ENCODE results near the gene BLZF1. TPM values are rescaled to one million over a fixed set of nuclear protein-coding genes. Genes with fewer than 3 reads are reported as not detected.

Gene BLZF1
- polyA plus RNA-seq: 10 to 100 TPM; 20.4 to 22.0 TPM

DNA sequence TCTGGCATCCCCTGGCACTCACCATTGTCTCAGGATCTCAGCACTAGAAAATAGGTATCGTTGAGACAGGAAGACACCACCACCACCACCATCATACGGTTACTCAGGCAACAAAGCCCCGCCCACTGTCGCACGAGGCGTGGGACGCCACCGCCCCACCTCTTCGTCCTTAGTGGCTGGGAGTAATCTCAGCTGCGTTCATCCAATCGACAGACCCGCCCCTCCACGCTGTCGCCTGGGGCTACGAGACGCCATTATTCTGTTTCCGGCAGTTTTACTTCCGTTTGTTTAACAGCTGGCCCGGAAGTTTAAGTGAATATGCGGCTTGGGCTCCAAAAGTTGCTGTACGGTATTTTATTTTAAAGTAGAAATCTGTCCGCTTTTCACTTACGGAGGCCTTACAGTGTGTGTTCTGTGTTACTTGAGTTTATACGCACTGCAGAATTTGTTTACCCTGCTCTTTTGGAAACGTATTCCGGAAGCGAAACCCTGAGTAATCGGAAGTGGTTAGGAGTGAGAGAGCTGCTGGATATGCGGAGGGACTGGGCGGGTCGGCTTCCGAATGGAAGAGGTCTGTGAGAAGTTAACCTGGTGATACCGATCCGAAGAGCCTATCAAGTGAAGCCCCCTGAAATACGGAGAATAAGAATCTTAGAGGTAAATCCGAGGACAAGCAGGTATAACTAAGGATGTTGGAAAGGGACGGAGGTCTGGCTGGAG is at the start of gene BLZF1, which contains the start of gene NME7:
Gene BLZF1 (plus strand): TSS at position 510 of the 720 bp plus-strand sequence. CDS start 1,328 bp downstream, outside the sequence.
Gene NME7 (minus strand): TSS at position 112 of the 720 bp plus-strand sequence. CDS start 87 bp downstream, at position 25.
- Histone ChIP-seq H3K9me3 (ENCODE audit: control insufficient read depth in 2 of 2, insufficient read depth in 1 of 2, low read depth in 1 of 2, low read length in 1 of 2) (no peaks in the 10 kb centered on the region), H3K36me3 (ENCODE audit: control insufficient read depth in 2 of 2, insufficient read depth in 2 of 2, low read length in 1 of 2) (peaks cover 0 to 4% of the 10 kb centered on the region in 2 donors), H3K4me3 (ENCODE audit: low read depth in 1 of 2, low read length in 2 of 2) (peak within 1 kb of the TSS; percentile 75 to 97), H3K27me3 (ENCODE audit: control insufficient read depth in 1 of 2, insufficient read depth in 2 of 2, low read length in 2 of 2) (no peaks in the 10 kb centered on the region), H3K27ac (ENCODE audit: low read depth in 2 of 2, low read length in 1 of 2) (peak within 1 kb of the TSS; percentile 90 to 91), H3K4me1 (ENCODE audit: control insufficient read depth in 2 of 2, insufficient read depth in 2 of 2, low read length in 1 of 2) (no peaks in the 10 kb centered on the region)
- 0% methylated on average over 37 of the region's 37 CpGs for WGBS, 2 donors

DNA sequence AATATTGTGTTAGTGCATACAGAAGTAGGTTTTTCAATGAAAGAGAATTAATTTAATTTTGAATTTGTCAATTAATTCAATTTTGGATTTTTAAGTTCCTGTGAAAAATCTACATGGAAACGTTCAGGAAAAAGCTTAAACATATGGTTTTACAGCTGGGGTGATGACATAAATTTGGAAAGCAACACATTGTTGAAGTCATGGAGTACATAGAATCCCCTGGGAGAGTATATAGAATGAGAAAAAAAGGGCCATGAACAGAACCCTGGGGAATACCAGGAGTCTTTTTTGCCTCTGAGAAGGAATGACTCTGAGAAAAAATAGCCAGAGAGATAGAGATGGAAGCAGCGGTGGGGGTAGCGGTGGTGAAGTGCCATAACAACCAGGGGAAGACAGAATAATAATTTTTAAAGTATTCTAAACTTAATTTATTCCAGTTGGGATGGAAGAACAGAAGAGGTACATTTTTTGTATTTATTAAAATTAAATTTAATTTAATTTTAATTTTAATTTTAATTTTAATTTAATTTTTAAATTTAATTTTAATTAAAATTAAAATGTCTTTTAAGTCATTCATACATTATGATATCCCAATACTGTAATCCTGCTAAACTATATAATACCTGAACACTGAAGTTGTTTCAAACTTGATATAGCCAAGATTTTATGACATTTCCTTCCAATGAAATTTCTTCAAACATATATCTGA is 49.3 kb upstream of the BLZF1 start:
- 91 to 95% methylated on average over 3 of the region's 3 CpGs for WGBS, 2 donors
- H3K27me3 ChIP-seq (ENCODE audit: control insufficient read depth in 1 of 2, insufficient read depth in 2 of 2, low read length in 2 of 2): no peaks in the 10 kb centered on the region
- H3K9me3 ChIP-seq (ENCODE audit: control insufficient read depth in 2 of 2, insufficient read depth in 1 of 2, low read depth in 1 of 2, low read length in 1 of 2): no peaks in the 10 kb centered on the region

GRCh38 chr1:169321539-169321938 is 46.5 kb upstream of the BLZF1 start:
- Histone ChIP-seq H3K27ac (ENCODE audit: low read depth in 2 of 2, low read length in 1 of 2) (no peak overlapping the region), H3K9me3 (ENCODE audit: control insufficient read depth in 2 of 2, insufficient read depth in 1 of 2, low read depth in 1 of 2, low read length in 1 of 2) (no peaks in the 10 kb centered on the region), H3K36me3 (ENCODE audit: control insufficient read depth in 2 of 2, insufficient read depth in 2 of 2, low read length in 1 of 2) (no peaks in the 10 kb centered on the region), H3K4me3 (ENCODE audit: low read depth in 1 of 2, low read length in 2 of 2) (no peak overlapping the region), H3K4me1 (ENCODE audit: control insufficient read depth in 2 of 2, insufficient read depth in 2 of 2, low read length in 1 of 2) (no peaks in the 10 kb centered on the region), H3K27me3 (ENCODE audit: control insufficient read depth in 1 of 2, insufficient read depth in 2 of 2, low read length in 2 of 2) (no peaks in the 10 kb centered on the region)
- 73 to 83% methylated on average over 1 of the region's 1 CpG for WGBS, 2 donors

More for the DNA sequence above, 49.3 kb upstream of the BLZF1 start:
- Histone ChIP-seq H3K4me3 (ENCODE audit: low read depth in 1 of 2, low read length in 2 of 2) (no peak overlapping the region), H3K4me1 (ENCODE audit: control insufficient read depth in 2 of 2, insufficient read depth in 2 of 2, low read length in 1 of 2) (no peaks in the 10 kb centered on the region), H3K36me3 (ENCODE audit: control insufficient read depth in 2 of 2, insufficient read depth in 2 of 2, low read length in 1 of 2) (no peaks in the 10 kb centered on the region), H3K27ac (ENCODE audit: low read depth in 2 of 2, low read length in 1 of 2) (no peak overlapping the region)

GRCh38 chr1:169322138-169322537 is 45.9 kb upstream of the BLZF1 start:
- H3K36me3 ChIP-seq (ENCODE audit: control insufficient read depth in 2 of 2, insufficient read depth in 2 of 2, low read length in 1 of 2): no peaks in the 10 kb centered on the region
- 95 to 100% methylated on average over 3 of the region's 3 CpGs for WGBS, 2 donors
- H3K27me3 ChIP-seq (ENCODE audit: control insufficient read depth in 1 of 2, insufficient read depth in 2 of 2, low read length in 2 of 2): no peaks in the 10 kb centered on the region
- H3K27ac ChIP-seq (ENCODE audit: low read depth in 2 of 2, low read length in 1 of 2): no peak overlapping the region
- H3K4me1 ChIP-seq (ENCODE audit: control insufficient read depth in 2 of 2, insufficient read depth in 2 of 2, low read length in 1 of 2): no peaks in the 10 kb centered on the region
- H3K9me3 ChIP-seq (ENCODE audit: control insufficient read depth in 2 of 2, insufficient read depth in 1 of 2, low read depth in 1 of 2, low read length in 1 of 2): no peaks in the 10 kb centered on the region
- H3K4me3 ChIP-seq (ENCODE audit: low read depth in 1 of 2, low read length in 2 of 2): no peak overlapping the region

- Histone ChIP-seq H3K4me1 (ENCODE audit: control insufficient read depth in 2 of 2, insufficient read depth in 2 of 2, low read length in 1 of 2) (no peaks in the 10 kb centered on the region), H3K27me3 (ENCODE audit: control insufficient read depth in 1 of 2, insufficient read depth in 2 of 2, low read length in 2 of 2) (no peaks in the 10 kb centered on the region), H3K9me3 (ENCODE audit: control insufficient read depth in 2 of 2, insufficient read depth in 1 of 2, low read depth in 1 of 2, low read length in 1 of 2) (no peaks in the 10 kb centered on the region), H3K27ac (ENCODE audit: low read depth in 2 of 2, low read length in 1 of 2) (no peak overlapping the region), H3K36me3 (ENCODE audit: control insufficient read depth in 2 of 2, insufficient read depth in 2 of 2, low read length in 1 of 2) (no peaks in the 10 kb centered on the region), H3K4me3 (ENCODE audit: low read depth in 1 of 2, low read length in 2 of 2) (no peak overlapping the region)
- WGBS, 2 donors: 88 to 94% methylated on average over 1 of the region's 1 CpG
Observed at GRCh38 chr1:169325117-169325516, 42.9 kb upstream of the BLZF1 start.

GRCh38 chr1:169326261-169326955 is 41.6 kb upstream of the BLZF1 start:
- Histone ChIP-seq H3K4me3 (ENCODE audit: low read depth in 1 of 2, low read length in 2 of 2) (no peak overlapping the region), H3K9me3 (ENCODE audit: control insufficient read depth in 2 of 2, insufficient read depth in 1 of 2, low read depth in 1 of 2, low read length in 1 of 2) (no peaks in the 10 kb centered on the region), H3K4me1 (ENCODE audit: control insufficient read depth in 2 of 2, insufficient read depth in 2 of 2, low read length in 1 of 2) (no peaks in the 10 kb centered on the region), H3K27ac (ENCODE audit: low read depth in 2 of 2, low read length in 1 of 2) (no peak overlapping the region), H3K36me3 (ENCODE audit: control insufficient read depth in 2 of 2, insufficient read depth in 2 of 2, low read length in 1 of 2) (no peaks in the 10 kb centered on the region), H3K27me3 (ENCODE audit: control insufficient read depth in 1 of 2, insufficient read depth in 2 of 2, low read length in 2 of 2) (no peaks in the 10 kb centered on the region)
- WGBS, 2 donors: 80 to 83% methylated on average over 3 of the region's 3 CpGs

DNA sequence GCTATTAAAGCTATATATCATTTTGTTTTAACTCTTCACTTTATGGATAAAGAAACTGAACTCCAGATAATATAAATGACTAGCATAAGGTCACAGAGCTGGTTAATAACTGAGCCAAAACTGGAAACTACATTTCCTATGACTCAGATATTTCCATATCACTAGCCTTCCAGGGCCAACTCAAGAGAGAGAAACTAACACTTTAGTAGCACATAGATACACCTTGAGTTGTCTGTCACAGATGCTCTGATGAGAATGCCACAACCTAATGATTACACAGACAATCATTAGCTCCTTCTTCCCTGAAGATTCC is 41.1 kb upstream of the BLZF1 start:
- Histone ChIP-seq H3K36me3 (ENCODE audit: control insufficient read depth in 2 of 2, insufficient read depth in 2 of 2, low read length in 1 of 2) (no peaks in the 10 kb centered on the region), H3K27ac (ENCODE audit: low read depth in 2 of 2, low read length in 1 of 2) (no peak overlapping the region), H3K4me3 (ENCODE audit: low read depth in 1 of 2, low read length in 2 of 2) (no peak overlapping the region), H3K27me3 (ENCODE audit: control insufficient read depth in 1 of 2, insufficient read depth in 2 of 2, low read length in 2 of 2) (no peaks in the 10 kb centered on the region), H3K9me3 (ENCODE audit: control insufficient read depth in 2 of 2, insufficient read depth in 1 of 2, low read depth in 1 of 2, low read length in 1 of 2) (no peaks in the 10 kb centered on the region), H3K4me1 (ENCODE audit: control insufficient read depth in 2 of 2, insufficient read depth in 2 of 2, low read length in 1 of 2) (no peaks in the 10 kb centered on the region)

- Histone ChIP-seq H3K9me3 (ENCODE audit: control insufficient read depth in 2 of 2, insufficient read depth in 1 of 2, low read depth in 1 of 2, low read length in 1 of 2) (no peaks in the 10 kb centered on the region), H3K27me3 (ENCODE audit: control insufficient read depth in 1 of 2, insufficient read depth in 2 of 2, low read length in 2 of 2) (no peaks in the 10 kb centered on the region), H3K27ac (ENCODE audit: low read depth in 2 of 2, low read length in 1 of 2) (no peak overlapping the region), H3K36me3 (ENCODE audit: control insufficient read depth in 2 of 2, insufficient read depth in 2 of 2, low read length in 1 of 2) (no peaks in the 10 kb centered on the region), H3K4me3 (ENCODE audit: low read depth in 1 of 2, low read length in 2 of 2) (no peak overlapping the region), H3K4me1 (ENCODE audit: control insufficient read depth in 2 of 2, insufficient read depth in 2 of 2, low read length in 1 of 2) (no peaks in the 10 kb centered on the region)
- 92 to 93% methylated on average over 2 of the region's 2 CpGs for WGBS, 2 donors
Observed at GRCh38 chr1:169327875-169328274, 40.1 kb upstream of the BLZF1 start.

GRCh38 chr1:169329383-169329782 is 38.6 kb upstream of the BLZF1 start:
- H3K9me3 ChIP-seq (ENCODE audit: control insufficient read depth in 2 of 2, insufficient read depth in 1 of 2, low read depth in 1 of 2, low read length in 1 of 2): no peaks in the 10 kb centered on the region
- no peak overlapping the region for H3K27ac ChIP-seq (ENCODE audit: low read depth in 2 of 2, low read length in 1 of 2)
- 98 to 100% methylated on average over 1 of the region's 1 CpG for WGBS, 2 donors
- H3K27me3 ChIP-seq (ENCODE audit: control insufficient read depth in 1 of 2, insufficient read depth in 2 of 2, low read length in 2 of 2): no peaks in the 10 kb centered on the region
- H3K4me3 ChIP-seq (ENCODE audit: low read depth in 1 of 2, low read length in 2 of 2): no peak overlapping the region
- H3K4me1 ChIP-seq (ENCODE audit: control insufficient read depth in 2 of 2, insufficient read depth in 2 of 2, low read length in 1 of 2): no peaks in the 10 kb centered on the region
- H3K36me3 ChIP-seq (ENCODE audit: control insufficient read depth in 2 of 2, insufficient read depth in 2 of 2, low read length in 1 of 2): no peaks in the 10 kb centered on the region
